Loucy (cell line): ENCODE results near the gene USB1.

Experiments used
- H2AFZ ChIP-seq: fragments of 200-600 bp; sonication (generic); 2 replicates; pipeline ENCODE4 v1.6.0; 2016; ENCODE audit warnings: antibody characterized with exemption, mild to moderate bottlenecking, low read length, moderate library complexity
- H3F3A ChIP-seq: fragments of 200-600 bp; 2 replicates; pipeline ENCODE4 v1.6.0; 2016; ENCODE audit warnings: antibody characterized with exemption, low read depth, mild to moderate bottlenecking
- H3K27me3 ChIP-seq: fragments of 200-600 bp; sonication (generic); 2 replicates; pipeline ENCODE4 v1.6.1; 2014; ENCODE audit warnings: low read length, mild to moderate bottlenecking; ENCODE audit not compliant: insufficient read depth, poor library complexity, severe bottlenecking
- H3K36me3 ChIP-seq: fragments of 200-600 bp; sonication (generic); 2 replicates; pipeline ENCODE4 v1.6.1; 2016; ENCODE audit warnings: low read length; ENCODE audit not compliant: insufficient read depth
- H3K4me1 ChIP-seq: fragments of 200-600 bp; sonication (generic); 2 replicates; pipeline ENCODE4 v1.5.1; 2014; ENCODE audit warnings: low read length, mild to moderate bottlenecking; ENCODE audit not compliant: insufficient read depth, poor library complexity, severe bottlenecking
- H3K4me2 ChIP-seq: fragments of 200-600 bp; sonication (generic); 2 replicates; pipeline ENCODE4 v1.6.0; 2014; ENCODE audit warnings: antibody characterized with exemption, low read length, low read depth, mild to moderate bottlenecking; ENCODE audit not compliant: poor library complexity, severe bottlenecking
- H3K4me3 ChIP-seq: fragments of 200-600 bp; sonication (generic); 2 replicates; pipeline ENCODE4 v1.5.1; 2014; ENCODE audit warnings: low read length, mild to moderate bottlenecking, mixed read lengths; ENCODE audit not compliant: poor library complexity, severe bottlenecking
- H3K79me2 ChIP-seq: fragments of 200-600 bp; sonication (generic); 2 replicates; pipeline ENCODE4 v1.6.1; 2014; ENCODE audit warnings: low read length; ENCODE audit not compliant: insufficient read depth
- H3K9ac ChIP-seq: fragments of 200-600 bp; sonication (generic); 2 replicates; pipeline ENCODE4 v1.6.0; 2014; ENCODE audit warnings: mild to moderate bottlenecking, low read depth, low read length, moderate library complexity; ENCODE audit not compliant: poor library complexity, severe bottlenecking
- H3K9me2 ChIP-seq: fragments of 200-600 bp; sonication (generic); replicated peaks from 2 replicates; pipeline ENCODE4 v1.6.1; 2016; ENCODE audit warnings: low read depth, low read length, mixed read lengths
- H3K9me3 ChIP-seq: fragments of 200-600 bp; sonication (generic); 2 replicates; pipeline ENCODE4 v1.6.1; 2014; ENCODE audit warnings: mild to moderate bottlenecking, antibody characterized with exemption, low read length, low read depth; ENCODE audit not compliant: insufficient read depth
- H4K20me1 ChIP-seq: fragments of 200-600 bp; sonication (generic); 2 replicates; pipeline ENCODE4 v1.6.0; 2014; ENCODE audit warnings: antibody characterized with exemption, low read length, mild to moderate bottlenecking; ENCODE audit not compliant: insufficient read depth, poor library complexity, severe bottlenecking
- CTCF ChIP-seq: fragments of 200-600 bp; sonication (generic); conservative IDR thresholded peaks from 2 replicates; pipeline ENCODE4 v1.5.1; 2014; ENCODE audit warnings: mild to moderate bottlenecking, antibody characterized with exemption, low read length
- EZH2phosphoT487 ChIP-seq: fragments of 200-600 bp; IDR thresholded peaks from 2 replicates; pipeline ENCODE4 v1.6.1; 2018; ENCODE audit warnings: antibody characterized with exemption, mild to moderate bottlenecking, moderate library complexity, borderline replicate concordance

The USB1 gene

GRCh38 chr16:58035356-58036170 lies 34.4 kb downstream of the USB1 start:
- Histone ChIP-seq H3K9me3 (no peaks in the 10 kb centered on the region), H3K9ac (no peak overlapping the region), H3K4me2 (no peak overlapping the region), H3K4me3 (no peak overlapping the region), H3K9me2 (no peaks in the 10 kb centered on the region), H3K79me2 (no peaks in the 10 kb centered on the region), H3K27me3 (no peaks in the 10 kb centered on the region), H2AFZ (no peak overlapping the region), H3F3A (no peaks in the 10 kb centered on the region), H4K20me1 (no peaks in the 10 kb centered on the region), H3K36me3 (no peaks in the 10 kb centered on the region), H3K4me1 (no peaks in the 10 kb centered on the region)
- no peak for TF ChIP-seq CTCF
- no peak for TF ChIP-seq EZH2phosphoT487

- TF ChIP-seq EZH2phosphoT487, result no peak
- no peak for TF ChIP-seq CTCF
- H3K4me2 ChIP-seq, result no peak overlapping the region
- H3K36me3 ChIP-seq, result no peaks in the 10 kb centered on the region
- H3F3A ChIP-seq, result no peaks in the 10 kb centered on the region
- H2AFZ ChIP-seq, result no peak overlapping the region
- H3K9me3 ChIP-seq, result no peaks in the 10 kb centered on the region
- H3K27me3 ChIP-seq, result no peaks in the 10 kb centered on the region
- H3K9ac ChIP-seq, result no peak overlapping the region
- no peak overlapping the region for H3K4me3 ChIP-seq
- H3K79me2 ChIP-seq, result no peaks in the 10 kb centered on the region
- H3K9me2 ChIP-seq, result no peaks in the 10 kb centered on the region
- H3K4me1 ChIP-seq, result no peaks in the 10 kb centered on the region
- H4K20me1 ChIP-seq, result no peaks in the 10 kb centered on the region
Observed at GRCh38 chr16:58036943-58037342, 35.7 kb downstream of the USB1 start.

- no peaks in the 10 kb centered on the region for H3K79me2 ChIP-seq
- no peak overlapping the region for H3K4me3 ChIP-seq
- TF ChIP-seq EZH2phosphoT487 (no peak), CTCF (no peak)
- H3K27me3 ChIP-seq, result no peaks in the 10 kb centered on the region
- H3F3A ChIP-seq, result no peaks in the 10 kb centered on the region
- no peak overlapping the region for H2AFZ ChIP-seq
- H3K4me2 ChIP-seq, result no peak overlapping the region
- no peaks in the 10 kb centered on the region for H3K9me2 ChIP-seq
- no peaks in the 10 kb centered on the region for H3K4me1 ChIP-seq
- no peaks in the 10 kb centered on the region for H4K20me1 ChIP-seq
- H3K36me3 ChIP-seq, result no peaks in the 10 kb centered on the region
- no peak overlapping the region for H3K9ac ChIP-seq
- H3K9me3 ChIP-seq, result no peaks in the 10 kb centered on the region
Observed at GRCh38 chr16:58037365-58038057, 36.3 kb downstream of the USB1 start.
